Hippocampal formation (tissue), 2 donors: ENCODE data around the gene HK1.
"Not testable (repeated sequence)": the region's sequence is repeated elsewhere in the genome, so short reads cannot be mapped to it uniquely, and the experiment has no call there.

Source experiments
- DNase-seq, 2 donors: peaks; one replicate each; lab custom pipeline; 2025; lab: John Stamatoyannopoulos, UW

HK1 gene

GRCh38 chr10:69328380-69328735 lies 50.1 kb downstream of the HK1 start:
- no peak for DNase-seq

- DNase-seq: not testable (repeated sequence)
Observed at GRCh38 chr10:69328888-69329287, 50.6 kb downstream of the HK1 start.

GRCh38 chr10:69329721-69330178 lies 51.5 kb downstream of the HK1 start:
- DNase-seq: no peak

- DNase-seq: no peak
Observed at GRCh38 chr10:69331161-69331560, 52.9 kb downstream of the HK1 start.

- no peak for DNase-seq
Observed at GRCh38 chr10:69332278-69333010, 54.1 kb downstream of the HK1 start.

GRCh38 chr10:69333205-69333604 lies 54.9 kb downstream of the HK1 start:
- no peak for DNase-seq

- not testable (repeated sequence) for DNase-seq
Observed at GRCh38 chr10:69333865-69334301, 55.6 kb downstream of the HK1 start.

- DNase-seq: no peak
Observed at GRCh38 chr10:69334302-69335062, 56.2 kb downstream of the HK1 start.

GRCh38 chr10:69335063-69335587 lies 56.8 kb downstream of the HK1 start:
- DNase-seq: peak in 1 of 2 donors; percentile 30

GRCh38 chr10:69335613-69336012 lies 57.3 kb downstream of the HK1 start:
- DNase-seq: no peak

- DNase-seq: no peak
Observed at GRCh38 chr10:69336952-69337295, 58.6 kb downstream of the HK1 start.

- peak in 1 of 2 donors; percentile 21 for DNase-seq
Observed at GRCh38 chr10:69337296-69338132, 59.2 kb downstream of the HK1 start.

GRCh38 chr10:69338133-69338456 lies 59.8 kb downstream of the HK1 start:
- DNase-seq: no peak

- DNase-seq: no peak
Observed at GRCh38 chr10:69338547-69339450, 60.5 kb downstream of the HK1 start.

GRCh38 chr10:69340695-69341094 lies 62.4 kb downstream of the HK1 start:
- no peak for DNase-seq

GRCh38 chr10:69343905-69344304 lies 65.6 kb downstream of the HK1 start:
- no peak for DNase-seq

- no peak for DNase-seq
Observed at GRCh38 chr10:69344591-69345252, 66.4 kb downstream of the HK1 start.

- no peak for DNase-seq
Observed at GRCh38 chr10:69345402-69345801, 67.1 kb downstream of the HK1 start.

GRCh38 chr10:69345890-69346474 lies 67.7 kb downstream of the HK1 start:
- DNase-seq: no peak

GRCh38 chr10:69346776-69347175 lies 68.5 kb downstream of the HK1 start:
- no peak for DNase-seq
